ENCODE data around the gene ARPC1A.

DNA sequence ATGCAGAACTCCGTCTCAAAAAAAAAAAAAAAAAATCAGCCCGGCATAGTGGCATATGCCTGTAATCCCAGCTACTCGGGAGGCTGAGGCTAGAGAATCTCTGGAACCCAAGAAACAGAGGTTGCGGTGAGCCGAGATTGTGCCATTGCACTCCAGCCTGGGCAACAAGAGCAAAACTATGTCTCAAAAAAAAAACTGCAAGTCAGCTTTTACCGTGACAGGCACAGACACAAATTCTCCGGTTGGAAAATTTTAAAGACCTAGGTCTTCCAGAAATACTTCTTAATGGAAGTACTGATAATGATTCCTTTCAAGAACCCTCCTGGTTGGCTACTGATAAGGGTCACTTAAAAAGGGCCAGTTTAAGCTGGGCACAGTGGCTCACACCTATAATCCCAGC is 29.4 kb downstream of the ARPC1A start:
- TF ChIP-seq CTCF (IDR thresholded peaks at IDR 0.05; ENCODE audit: low read depth, low read length, poor library complexity, severe bottlenecking) (no peak), EZH2phosphoT487 (IDR thresholded peaks at IDR 0.05; ENCODE audit: borderline replicate concordance, low read length) (no peak)

Data from DOHH2 (cell line).